HL-60/S4 treated with retinoic acid at 250 ng/mL for 4 days and 3 days (cell line): ENCODE measurements around the gene MON2.
"Not testable (repeated sequence)": the region's sequence is repeated elsewhere in the genome, so short reads cannot be mapped to it uniquely, and the experiment has no call there.

Experiments used
- in situ Hi-C: fragments of 300-500 bp; cut with MboI; formaldehyde crosslinking; loops from 2 replicates; pipeline ENCODE4 v1.7.0; 2022; ENCODE audit warnings: low sequenced_read_pairs

Gene MON2, protein sequence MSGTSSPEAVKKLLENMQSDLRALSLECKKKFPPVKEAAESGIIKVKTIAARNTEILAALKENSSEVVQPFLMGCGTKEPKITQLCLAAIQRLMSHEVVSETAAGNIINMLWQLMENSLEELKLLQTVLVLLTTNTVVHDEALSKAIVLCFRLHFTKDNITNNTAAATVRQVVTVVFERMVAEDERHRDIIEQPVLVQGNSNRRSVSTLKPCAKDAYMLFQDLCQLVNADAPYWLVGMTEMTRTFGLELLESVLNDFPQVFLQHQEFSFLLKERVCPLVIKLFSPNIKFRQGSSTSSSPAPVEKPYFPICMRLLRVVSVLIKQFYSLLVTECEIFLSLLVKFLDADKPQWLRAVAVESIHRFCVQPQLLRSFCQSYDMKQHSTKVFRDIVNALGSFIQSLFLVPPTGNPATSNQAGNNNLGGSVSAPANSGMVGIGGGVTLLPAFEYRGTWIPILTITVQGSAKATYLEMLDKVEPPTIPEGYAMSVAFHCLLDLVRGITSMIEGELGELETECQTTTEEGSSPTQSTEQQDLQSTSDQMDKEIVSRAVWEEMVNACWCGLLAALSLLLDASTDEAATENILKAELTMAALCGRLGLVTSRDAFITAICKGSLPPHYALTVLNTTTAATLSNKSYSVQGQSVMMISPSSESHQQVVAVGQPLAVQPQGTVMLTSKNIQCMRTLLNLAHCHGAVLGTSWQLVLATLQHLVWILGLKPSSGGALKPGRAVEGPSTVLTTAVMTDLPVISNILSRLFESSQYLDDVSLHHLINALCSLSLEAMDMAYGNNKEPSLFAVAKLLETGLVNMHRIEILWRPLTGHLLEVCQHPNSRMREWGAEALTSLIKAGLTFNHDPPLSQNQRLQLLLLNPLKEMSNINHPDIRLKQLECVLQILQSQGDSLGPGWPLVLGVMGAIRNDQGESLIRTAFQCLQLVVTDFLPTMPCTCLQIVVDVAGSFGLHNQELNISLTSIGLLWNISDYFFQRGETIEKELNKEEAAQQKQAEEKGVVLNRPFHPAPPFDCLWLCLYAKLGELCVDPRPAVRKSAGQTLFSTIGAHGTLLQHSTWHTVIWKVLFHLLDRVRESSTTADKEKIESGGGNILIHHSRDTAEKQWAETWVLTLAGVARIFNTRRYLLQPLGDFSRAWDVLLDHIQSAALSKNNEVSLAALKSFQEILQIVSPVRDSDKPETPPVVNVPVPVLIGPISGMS (N-terminal part only)

DNA sequence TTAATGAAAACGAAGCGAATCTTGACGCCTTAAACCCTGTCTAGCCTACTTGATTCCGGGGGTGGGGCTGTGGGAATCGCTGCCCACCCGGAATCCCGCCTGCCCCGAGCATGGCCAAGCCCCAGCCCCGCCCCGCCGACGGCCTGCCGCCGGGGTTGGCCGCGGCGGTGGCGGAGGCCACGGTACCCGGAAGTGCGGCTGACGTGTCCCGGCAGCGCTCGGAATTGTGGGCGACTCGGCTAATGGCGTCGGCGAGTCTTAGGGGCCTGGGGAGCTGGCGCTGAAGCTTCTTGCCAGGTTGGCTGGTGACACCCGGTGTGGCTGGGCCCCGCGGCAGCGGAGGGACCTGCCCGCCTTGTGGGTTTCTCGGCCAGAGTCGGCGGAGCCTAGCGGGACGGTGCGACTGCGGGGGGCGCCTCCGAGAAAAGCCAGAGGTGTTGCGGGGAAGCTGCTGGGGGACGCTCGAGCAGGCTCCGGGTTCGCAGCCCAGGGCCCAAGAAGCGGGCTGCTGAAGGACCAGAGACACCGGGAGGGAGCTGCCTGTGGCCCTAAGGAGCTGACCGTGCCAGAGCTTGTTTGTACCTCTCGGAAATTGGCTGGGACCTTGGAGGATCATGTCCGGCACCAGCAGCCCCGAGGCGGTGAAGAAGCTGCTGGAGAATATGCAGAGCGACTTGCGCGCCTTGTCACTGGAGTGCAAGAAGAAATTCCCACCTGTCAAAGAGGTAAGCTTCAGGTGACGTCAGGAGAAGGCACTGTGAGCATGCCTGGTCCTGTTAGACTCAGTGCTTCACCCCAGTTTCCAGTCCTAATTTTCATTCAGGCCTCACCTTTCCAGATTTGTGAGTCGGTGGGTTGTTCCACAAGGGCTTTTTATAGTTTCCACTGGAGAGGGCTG lies at the start of gene MON2:
Gene MON2, plus strand, starts transcription at position 233 of the 898 bp plus-strand sequence. Its CDS starts 382 bp downstream, at position 615.
- in situ Hi-C loops, result no loop called here

DNA sequence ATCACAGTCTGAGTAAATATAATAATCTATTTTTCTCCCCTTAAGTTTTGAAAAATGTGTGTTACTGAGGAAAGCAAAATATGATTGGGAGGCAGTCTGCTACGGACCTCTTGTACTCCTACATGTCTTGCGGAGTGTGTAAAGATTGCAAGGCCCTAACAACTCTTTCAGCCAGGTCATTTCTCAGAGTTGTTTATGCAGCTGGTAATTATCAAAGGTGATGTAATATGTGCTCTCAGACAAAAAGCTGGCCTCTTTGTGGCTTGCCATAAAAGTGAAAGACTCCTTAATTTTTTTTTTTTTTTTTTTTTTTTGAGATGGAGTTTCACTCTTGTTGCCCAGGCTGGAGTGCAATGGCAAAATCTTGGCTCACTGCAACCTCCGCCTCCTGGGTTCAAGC lies 40.5 kb upstream of the MON2 start:
- in situ Hi-C loops, result loop anchor here (25.0 kb wide), 1 partner anchor 636 kb away; no protein-coding TSS in a partner anchor

DNA sequence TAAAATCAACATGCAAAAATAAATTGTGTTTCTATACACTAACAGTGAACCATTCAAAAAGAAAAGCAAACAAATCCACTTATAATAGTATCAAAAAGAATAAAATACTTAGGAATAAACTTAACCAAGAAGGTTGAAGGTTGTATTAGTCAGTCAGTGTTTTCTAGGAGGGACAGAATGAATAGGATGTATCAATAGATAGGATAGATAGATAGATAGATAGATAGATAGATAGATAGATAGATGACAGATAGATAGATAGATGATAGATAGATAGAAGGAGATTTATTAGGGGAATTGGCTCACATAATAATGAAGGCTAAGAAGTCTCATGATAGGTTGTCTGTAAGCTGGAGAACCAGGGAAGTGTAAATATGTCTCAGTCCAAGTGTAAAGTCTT lies 37.2 kb upstream of the MON2 start:
- in situ Hi-C loops, result loop anchor here (25.0 kb wide), 1 partner anchor 633 kb away; no protein-coding TSS in a partner anchor

DNA sequence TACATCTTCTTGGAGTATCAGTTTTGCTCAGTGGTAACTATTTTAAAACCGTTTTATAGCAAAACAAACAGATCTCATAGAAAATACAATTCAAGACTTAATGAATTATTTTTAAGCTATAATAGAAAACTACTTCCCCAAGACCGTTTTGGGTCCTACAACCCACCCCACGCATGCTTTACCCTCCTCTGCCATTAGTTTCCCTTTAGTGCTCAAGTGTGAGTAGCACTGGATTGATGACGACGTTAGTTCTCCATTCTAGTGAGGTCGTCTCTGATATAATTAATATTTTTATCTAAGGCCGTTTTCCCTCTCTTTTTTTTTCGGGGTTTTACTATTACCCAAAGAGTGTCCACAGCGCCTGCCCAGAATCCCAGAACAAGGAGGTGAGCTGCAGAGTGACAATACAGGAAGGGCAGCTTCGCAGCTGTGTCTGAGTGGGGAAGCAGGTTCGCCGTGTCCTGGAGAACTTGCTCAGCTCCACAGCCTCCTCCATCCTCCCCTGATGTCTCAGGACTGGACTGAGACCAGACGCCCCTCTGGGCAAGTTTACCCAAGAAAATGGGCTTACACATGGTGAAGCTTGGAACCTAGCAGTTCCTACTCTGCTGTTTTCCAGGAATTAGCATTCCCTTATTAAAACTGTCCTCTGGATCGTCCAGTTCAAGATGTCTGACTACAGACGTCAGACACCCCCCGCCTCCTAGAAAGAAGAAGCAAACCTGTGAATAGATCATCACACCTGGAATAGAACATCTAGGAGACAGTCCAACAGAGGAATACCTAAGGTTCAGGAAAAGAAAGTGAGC lies 31.9 kb upstream of the MON2 start:
- in situ Hi-C loops, result loop anchor here (10.0 to 25.0 kb wide), 2 partner anchors 360 to 628 kb away; no protein-coding TSS in a partner anchor

DNA sequence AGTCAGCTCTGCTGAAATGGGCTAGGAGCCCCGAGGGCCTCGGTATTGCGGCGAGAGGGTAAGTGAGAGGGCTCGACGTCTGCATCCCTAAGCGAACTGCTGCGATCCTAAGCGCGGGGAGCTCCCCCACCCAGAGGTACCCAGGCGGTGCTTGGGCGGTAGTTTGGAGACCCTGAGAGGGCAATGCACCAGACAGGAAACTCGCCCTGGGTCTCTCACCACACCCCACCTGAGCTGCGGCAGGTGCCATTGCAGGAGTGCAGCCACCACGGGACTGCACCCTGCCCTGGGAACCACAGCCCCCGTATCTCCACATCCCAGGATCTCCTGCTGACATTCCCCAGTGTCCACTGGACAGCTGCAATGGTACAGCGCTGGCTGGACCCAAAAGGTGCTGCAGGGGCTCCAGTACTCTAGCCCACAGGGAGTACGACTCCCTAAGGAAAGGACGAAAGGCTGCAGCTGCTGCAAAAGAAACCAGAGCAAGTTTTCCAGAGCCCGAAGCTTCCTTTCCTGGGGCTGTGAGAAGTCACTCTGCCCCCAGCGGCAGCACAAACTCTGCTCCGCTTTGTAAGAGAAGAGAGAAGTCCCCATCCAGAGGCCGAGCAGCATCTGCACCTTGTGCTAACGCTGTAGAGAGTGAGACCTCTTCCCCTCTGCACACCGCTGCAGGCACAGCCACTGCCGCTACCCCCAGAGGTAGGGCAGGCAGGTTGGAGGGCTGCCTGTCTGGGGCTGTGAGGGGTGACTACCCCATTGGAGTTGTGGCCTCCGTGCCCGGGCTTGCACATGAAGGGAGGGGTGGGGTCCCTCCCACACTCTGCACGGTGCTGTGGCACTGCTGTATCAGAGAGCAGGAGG lies 31.1 kb upstream of the MON2 start:
- in situ Hi-C loops, result loop anchor here (10.0 to 25.0 kb wide), 2 partner anchors 359 to 627 kb away; no protein-coding TSS in a partner anchor

DNA sequence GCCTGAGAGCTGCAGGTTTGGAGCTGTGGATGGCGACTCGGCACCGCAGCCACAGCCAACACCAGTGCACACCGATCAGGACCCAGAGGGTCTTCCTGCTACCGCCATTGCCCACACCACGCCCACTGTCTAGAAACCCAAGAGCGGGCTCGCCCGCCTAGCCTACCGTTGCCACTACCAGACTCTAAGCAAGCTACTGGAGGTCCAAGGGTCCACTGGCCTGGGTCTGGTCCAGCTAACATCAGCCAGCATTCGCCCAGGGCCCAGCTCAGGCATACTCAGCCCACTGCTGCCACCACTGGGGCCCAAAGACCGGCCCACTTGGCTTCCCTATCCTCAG lies 30.5 kb upstream of the MON2 start:
- in situ Hi-C loops, result loop anchor here (10.0 to 25.0 kb wide), 2 partner anchors 359 to 626 kb away; no protein-coding TSS in a partner anchor

DNA sequence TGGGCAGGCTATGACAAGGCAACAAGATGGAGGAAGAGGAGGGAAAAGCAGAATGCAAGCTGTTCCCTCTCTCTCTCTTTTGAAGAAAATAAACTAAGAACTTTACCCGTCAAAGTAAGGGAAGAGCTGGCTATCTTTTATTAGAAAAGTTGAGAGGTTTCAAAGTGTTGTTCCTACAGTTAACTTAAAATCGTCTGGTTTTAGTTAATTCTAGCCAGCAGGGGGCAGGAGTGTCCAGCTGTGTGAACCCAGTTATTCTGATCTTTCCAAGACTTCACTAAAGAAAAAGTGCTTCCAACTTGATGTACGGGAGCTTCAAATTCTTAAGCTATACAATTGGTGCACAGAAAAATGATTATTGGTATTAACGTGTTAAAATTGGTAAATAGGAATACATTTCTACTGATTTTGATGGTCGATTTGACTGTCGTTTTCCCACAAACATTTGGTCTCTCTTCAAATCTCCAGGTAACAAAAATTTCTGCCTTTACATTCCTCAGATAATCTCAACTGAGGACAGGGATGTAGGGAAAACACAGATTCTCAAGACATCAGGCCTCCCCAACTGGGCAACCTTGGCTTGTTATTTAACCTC lies 28.4 kb upstream of the MON2 start:
- in situ Hi-C loops, result loop anchor here (10.0 to 25.0 kb wide), 2 partner anchors 357 to 624 kb away; no protein-coding TSS in a partner anchor

DNA sequence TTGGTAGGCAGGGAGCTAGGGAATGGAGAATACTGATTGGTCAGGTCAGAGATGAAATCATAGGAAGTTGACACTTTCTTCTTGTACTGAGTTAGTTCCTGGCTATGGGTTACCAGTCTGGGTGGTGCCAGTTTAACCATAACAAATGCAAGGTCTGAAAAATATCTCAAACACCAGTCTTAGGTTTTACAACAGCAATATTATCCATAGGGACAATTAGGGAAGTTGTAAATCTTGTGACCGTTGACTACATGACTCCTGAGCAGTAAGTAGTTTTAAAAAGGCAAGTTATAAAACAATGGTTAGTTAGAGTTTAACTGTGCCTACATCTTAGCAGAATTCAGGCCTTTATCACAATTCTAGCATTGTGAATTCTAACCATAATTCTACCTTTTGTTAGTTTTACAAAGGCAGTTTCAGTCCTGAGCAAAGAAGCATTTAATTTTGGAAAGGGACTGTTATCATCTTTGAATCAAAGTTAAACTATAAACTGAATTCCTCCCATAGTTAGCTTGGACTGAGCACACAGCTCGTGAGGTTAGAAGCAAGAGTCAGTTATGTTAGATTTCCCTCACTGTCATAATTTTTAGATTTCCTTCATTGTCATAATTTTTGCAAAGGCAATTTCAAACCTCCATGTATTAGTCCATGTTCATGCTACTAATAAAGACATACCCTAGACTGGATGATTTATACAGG lies 19.7 kb upstream of the MON2 start:
- in situ Hi-C loops, result loop anchor here (25.0 kb wide), 1 partner anchor 615 kb away; no protein-coding TSS in a partner anchor

DNA sequence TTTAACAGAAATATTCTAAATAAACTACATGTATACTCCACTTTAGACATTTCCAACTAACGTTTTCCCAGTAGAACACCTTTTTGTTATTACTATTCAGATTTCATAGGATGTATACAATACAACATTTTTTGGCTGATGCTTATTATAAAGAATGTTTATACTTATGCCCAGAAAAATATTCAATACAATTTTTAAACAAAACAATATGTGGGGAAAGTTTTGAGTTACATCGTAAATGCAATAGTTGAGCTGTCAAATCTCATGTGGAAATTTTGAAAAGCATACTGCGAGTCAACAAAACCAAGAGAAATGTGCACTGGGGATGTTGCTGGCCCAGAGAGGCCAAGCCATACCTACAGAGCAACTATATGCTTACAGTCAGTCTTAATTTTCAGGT lies 18.2 kb upstream of the MON2 start:
- in situ Hi-C loops, result loop anchor here (25.0 kb wide), 1 partner anchor 614 kb away; no protein-coding TSS in a partner anchor

DNA sequence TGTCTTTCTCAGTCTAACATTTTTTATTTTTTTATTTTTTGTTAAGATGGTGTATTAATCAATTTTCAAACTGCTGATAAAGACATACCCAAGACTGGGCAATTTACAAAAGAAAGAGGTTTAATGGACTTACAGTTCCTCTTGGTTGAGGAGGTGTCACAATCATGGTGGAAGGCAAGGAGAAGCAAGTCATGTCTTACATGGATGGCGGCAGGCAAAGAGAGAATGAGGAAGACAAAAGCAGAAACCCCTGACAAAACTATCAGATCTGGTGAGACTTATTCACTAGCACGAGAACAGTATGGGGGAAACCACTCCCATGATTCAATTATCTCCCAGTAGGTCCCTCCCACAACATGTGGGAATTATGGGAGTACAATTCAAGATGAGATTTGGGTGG lies 11.2 kb upstream of the MON2 start:
- in situ Hi-C loops, result not testable (repeated sequence)

DNA sequence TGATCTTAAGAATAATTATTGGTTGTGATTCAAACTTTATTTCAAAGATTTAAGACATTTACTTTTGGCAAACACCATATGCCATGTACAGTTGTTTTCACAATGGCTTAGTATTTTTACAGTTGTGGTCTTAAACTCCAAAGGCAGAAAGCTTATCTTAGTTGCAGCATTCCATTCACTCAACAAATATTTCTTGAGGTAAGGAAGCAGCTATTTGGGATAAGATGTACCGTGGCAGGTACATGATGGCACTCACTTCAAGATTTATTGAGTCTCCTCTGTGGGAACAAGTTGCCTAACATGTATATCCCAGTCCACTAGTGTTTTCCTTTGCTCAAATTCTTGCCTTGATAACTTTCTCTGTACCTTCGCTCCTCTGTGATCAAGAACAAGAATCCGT lies 8.0 kb upstream of the MON2 start:
- in situ Hi-C loops, result no loop called here

DNA sequence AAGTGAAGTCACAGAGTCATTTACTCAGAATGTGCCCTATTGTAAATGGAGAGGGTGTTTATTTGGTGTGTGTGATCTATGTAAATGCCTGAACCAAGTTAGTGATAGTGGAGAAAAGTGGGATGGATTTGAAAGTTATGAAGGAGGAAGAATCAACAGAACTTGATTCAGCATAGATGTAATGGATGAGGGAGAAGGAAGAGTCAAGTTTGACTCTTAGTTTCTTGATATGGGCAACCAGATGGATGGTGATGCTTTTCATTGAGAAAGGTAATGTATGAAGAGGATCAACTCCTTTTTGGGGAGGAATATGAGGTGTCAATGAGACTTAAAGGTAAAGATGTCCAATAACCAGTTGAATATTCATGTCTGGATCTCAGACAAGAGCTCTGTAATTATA lies 6.7 kb upstream of the MON2 start:
- in situ Hi-C loops, result no loop called here

DNA sequence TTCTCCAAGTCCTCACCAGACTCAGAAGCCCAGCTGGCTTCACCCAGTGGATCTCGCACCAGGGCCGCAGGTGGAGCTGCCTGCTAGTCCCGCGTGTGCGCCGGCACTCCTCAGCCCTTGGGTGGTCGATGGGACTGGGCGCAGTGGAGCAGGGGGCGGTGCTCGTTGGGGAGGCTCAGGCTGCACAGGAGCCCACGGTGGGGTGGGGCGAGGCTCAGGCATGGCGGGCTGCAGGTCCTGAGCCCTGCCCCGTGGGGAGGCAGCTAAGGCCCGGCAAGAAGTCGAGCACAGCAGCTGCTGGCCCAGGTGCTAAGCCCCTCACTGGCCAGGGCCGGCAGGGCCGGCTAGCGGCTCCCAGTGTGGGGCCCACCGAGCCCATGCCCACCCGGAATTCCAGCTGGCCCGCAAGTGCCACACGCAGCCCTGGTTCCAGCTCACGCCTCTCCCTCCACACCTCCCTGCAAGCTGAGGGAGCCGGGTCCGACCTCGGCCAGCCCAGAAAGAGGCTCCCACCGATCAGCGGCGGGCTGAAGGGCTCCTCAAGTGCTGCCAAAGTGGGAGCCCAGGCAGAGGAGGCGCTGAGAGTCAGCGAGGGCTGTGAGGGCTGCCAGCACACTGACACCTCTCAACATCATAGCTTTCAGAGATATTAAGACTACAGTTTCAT lies 5.3 kb upstream of the MON2 start:
- in situ Hi-C loops, result not testable (repeated sequence)

DNA sequence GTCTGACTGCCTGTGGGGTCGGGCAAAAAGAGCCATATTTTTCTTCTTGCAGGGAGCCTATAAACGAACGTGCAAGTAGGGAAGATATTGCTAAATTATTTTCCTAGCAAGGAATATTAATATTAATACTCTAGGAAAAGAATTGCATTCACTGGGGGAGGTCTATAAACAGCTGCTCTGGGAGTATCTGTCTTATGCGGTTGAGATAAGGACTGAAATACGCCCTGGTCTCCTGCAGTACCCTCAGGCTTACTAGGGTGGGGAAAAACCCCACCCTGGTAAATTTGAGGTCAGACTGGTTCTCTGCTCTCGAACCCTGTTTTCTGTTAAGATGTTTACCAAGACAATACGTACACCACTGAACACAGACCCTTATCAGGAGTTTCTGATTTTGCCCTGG lies 3.4 kb upstream of the MON2 start:
- in situ Hi-C loops, result not testable (repeated sequence)

DNA sequence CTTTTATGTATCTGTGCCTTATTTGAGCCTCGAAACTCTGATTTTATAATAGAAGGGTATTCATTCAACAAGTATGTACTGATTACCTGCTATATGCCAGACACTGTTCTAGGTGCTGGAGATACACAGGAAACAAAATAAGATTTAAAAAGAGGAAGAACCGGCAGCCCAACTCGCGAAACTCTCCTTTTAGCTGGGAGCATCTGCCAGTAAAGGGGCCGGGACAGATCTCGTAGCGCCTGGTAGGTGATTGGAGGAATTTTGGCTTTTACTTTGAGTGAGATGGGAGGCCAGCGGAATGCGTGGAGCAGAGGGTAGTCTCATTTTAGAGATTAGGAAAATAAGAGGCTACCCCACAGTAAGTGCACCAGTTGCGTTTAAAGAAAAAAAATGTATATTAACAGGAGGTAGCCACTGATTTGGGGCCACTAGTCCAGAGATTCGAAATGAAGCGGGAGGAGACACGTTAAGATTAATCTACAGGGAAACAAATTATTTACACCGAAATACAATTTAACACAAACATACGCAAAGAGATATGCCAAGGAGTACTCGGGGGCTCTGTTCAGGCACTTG lies 520 bp upstream of the MON2 start:
- in situ Hi-C loops, result no loop called here

DNA sequence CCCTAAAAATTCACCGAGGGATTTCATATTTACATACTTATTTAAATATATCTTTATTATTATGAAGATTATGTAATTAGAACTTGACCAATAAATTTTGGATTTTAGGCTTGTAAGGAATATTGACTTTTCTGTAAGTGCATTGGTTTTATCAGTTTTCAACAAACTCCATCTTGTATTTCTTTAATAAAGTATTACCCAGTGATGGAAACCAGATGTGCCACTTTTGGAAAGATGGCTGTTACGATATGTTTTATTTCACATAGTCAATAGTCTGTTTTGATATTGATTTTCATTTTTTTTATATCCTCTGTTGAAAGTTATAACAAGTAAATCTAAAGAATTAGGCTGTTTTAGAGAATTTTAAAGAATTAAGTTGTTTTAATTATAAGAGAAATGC lies 1.8 kb downstream of the MON2 start:
- in situ Hi-C loops, result no loop called here
